ENCODE measurements around the gene KRT34. TPM values are rescaled to one million over a fixed set of nuclear protein-coding genes. Genes with fewer than 3 reads are reported as not detected.

The KRT34 gene
- total RNA-seq, 1 donor from 2014 or later, result not detected

DNA sequence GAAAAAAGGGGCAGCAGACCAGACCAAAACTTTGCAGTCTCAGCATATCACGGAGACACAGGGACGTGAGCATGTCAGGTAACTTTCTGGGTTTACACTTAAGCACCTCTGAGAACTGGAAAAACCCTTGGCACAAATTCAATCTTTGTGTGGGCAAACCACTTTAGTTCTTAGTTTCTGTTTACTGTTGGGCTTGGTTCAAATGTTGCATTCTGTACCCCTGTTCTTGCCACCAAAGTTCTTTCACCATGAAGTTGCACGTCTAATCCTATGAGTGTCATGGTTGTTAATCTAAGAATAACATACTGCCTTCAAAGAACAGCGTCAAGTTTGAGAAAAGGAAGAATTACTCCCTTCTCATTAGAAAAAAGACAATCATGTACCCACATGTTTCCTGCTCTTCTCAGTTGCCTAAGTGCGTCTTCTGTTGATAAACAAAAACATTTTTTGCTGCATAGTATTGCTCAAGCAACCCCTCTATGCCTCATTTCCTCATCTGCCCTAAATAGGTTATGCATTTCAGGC is 43.1 kb downstream of the KRT34 start:
- Mint-ChIP-seq H3K36me3 (ENCODE audit: unreplicated experiment) (peaks cover 4% of the 10 kb centered on the region), H3K4me3 (ENCODE audit: unreplicated experiment) (no peak overlapping the region), H3K27ac (ENCODE audit: unreplicated experiment) (no peak overlapping the region), H3K4me1 (ENCODE audit: unreplicated experiment) (no peaks in the 10 kb centered on the region), H3K9me3 (ENCODE audit: unreplicated experiment) (peaks cover 19% of the 10 kb centered on the region), H3K27me3 (ENCODE audit: unreplicated experiment) (peaks cover 5% of the 10 kb centered on the region)
- TF ChIP-seq, protein P1, sequence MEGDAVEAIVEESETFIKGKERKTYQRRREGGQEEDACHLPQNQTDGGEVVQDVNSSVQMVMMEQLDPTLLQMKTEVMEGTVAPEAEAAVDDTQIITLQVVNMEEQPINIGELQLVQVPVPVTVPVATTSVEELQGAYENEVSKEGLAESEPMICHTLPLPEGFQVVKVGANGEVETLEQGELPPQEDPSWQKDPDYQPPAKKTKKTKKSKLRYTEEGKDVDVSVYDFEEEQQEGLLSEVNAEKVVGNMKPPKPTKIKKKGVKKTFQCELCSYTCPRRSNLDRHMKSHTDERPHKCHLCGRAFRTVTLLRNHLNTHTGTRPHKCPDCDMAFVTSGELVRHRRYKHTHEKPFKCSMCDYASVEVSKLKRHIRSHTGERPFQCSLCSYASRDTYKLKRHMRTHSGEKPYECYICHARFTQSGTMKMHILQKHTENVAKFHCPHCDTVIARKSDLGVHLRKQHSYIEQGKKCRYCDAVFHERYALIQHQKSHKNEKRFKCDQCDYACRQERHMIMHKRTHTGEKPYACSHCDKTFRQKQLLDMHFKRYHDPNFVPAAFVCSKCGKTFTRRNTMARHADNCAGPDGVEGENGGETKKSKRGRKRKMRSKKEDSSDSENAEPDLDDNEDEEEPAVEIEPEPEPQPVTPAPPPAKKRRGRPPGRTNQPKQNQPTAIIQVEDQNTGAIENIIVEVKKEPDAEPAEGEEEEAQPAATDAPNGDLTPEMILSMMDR (IDR thresholded peaks at IDR 0.05), result no peak
- no peak for DNase-seq (ENCODE audit: extremely low spot score, unreplicated experiment)

DNA sequence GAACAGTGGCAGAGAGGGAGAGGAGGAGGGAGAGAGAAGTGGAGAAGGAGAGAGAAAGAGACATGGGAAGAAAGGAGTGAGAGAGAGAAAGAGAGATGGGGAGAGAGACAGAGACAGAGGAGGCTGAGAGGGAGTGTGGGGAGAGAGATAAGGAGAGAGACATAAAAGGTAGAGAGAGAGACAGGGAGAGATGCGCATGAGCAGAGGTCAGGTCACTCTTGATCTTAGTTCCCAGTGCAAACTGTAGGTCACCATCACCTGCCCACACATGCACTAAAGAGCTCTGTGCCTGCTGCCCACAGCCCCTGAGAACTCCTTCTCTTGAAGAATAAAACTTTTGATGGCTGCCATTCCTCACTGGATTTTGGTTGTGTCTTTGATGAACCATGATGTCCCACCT is 46.4 kb downstream of the KRT34 start:
- peak; percentile 40 for DNase-seq (ENCODE audit: extremely low spot score, unreplicated experiment)
- no peaks in the 10 kb centered on the region for H3K9me3 Mint-ChIP-seq (ENCODE audit: unreplicated experiment)
- H3K27me3 Mint-ChIP-seq (ENCODE audit: unreplicated experiment), result peaks cover 3% of the 10 kb centered on the region
- H3K4me1 Mint-ChIP-seq (ENCODE audit: unreplicated experiment), result no peaks in the 10 kb centered on the region
- no peak overlapping the region for H3K4me3 Mint-ChIP-seq (ENCODE audit: unreplicated experiment)
- TF ChIP-seq, protein P1 (IDR thresholded peaks at IDR 0.05), result no peak
- no peak overlapping the region for H3K27ac Mint-ChIP-seq (ENCODE audit: unreplicated experiment)
- H3K36me3 Mint-ChIP-seq (ENCODE audit: unreplicated experiment), result no peaks in the 10 kb centered on the region

DNA sequence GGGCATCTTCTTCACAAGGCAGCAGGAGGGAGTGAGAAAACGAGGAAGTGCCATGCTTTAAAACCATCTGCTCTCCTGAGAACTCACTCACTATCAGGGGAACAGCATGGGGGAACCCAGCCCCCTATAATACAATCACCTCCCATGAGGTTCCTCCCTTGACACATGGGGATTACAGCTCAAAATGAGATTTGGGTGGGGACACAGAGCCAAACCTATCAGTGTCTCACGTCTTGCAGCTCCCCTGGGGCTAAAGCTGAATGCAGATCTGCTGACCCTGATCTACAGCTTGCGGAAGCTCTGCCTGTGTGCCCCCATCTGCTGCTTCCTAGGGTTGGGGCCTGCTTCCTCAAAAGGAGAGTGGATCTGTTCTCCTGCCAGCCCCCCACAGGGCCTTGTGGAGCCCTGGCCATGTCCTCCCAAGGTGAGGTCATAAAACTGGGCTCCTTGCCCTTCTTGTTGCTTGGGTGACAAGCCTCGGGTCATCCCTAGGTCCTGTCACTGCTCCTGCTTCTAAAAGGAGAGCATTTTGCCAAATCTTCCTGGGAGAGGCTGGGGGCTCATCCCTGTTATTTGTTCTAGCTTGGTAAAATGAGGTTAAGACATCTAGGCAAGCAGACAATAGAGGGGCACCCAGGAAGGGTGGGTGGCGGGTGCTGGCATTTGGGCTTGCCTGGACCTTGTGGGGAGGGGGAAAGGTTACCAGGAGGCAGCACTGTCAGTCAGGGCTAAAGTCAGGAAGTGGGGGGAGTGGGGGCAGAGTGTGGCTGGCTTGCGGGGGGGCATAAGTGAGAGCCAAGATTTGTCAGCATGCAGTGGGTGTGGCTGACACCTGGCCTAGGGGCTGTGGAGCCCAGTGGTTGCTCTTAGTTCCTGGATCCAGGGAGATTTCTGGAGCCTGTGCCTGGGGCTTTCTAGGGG is 47.5 kb downstream of the KRT34 start:
- Mint-ChIP-seq H3K9me3 (ENCODE audit: unreplicated experiment) (no peaks in the 10 kb centered on the region), H3K4me3 (ENCODE audit: unreplicated experiment) (no peak overlapping the region), H3K36me3 (ENCODE audit: unreplicated experiment) (no peaks in the 10 kb centered on the region), H3K27ac (ENCODE audit: unreplicated experiment) (no peak overlapping the region), H3K27me3 (ENCODE audit: unreplicated experiment) (peaks cover 3% of the 10 kb centered on the region), H3K4me1 (ENCODE audit: unreplicated experiment) (no peaks in the 10 kb centered on the region)
- no peak for DNase-seq (ENCODE audit: extremely low spot score, unreplicated experiment)
- TF ChIP-seq, protein P1 (IDR thresholded peaks at IDR 0.05), result no peak

DNA sequence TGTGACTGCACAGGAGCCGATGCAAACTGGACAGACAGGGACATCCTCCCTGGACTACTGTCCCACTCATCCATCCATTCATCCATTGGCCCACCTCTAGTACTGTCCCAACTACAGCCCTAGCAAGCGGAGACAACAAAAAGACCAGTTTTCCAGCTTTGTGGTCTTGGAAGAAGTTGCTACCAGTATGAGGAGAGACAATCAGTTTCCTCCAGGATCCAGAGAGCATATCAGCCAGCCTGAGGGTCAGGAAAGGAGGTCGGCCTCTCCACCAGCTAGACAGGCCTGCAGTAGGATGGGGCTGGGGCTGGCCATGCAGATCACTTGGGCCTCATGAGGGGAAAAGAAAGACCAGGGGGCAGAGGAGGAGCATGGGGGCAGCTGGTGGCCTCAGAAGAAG is 48.3 kb downstream of the KRT34 start:
- Mint-ChIP-seq H3K4me1 (ENCODE audit: unreplicated experiment) (no peaks in the 10 kb centered on the region), H3K36me3 (ENCODE audit: unreplicated experiment) (no peaks in the 10 kb centered on the region), H3K9me3 (ENCODE audit: unreplicated experiment) (no peaks in the 10 kb centered on the region), H3K27ac (ENCODE audit: unreplicated experiment) (no peak overlapping the region), H3K27me3 (ENCODE audit: unreplicated experiment) (peaks cover 3% of the 10 kb centered on the region), H3K4me3 (ENCODE audit: unreplicated experiment) (no peak overlapping the region)
- DNase-seq (ENCODE audit: extremely low spot score, unreplicated experiment), result no peak
- TF ChIP-seq, protein P1 (IDR thresholded peaks at IDR 0.05), result no peak

DNA sequence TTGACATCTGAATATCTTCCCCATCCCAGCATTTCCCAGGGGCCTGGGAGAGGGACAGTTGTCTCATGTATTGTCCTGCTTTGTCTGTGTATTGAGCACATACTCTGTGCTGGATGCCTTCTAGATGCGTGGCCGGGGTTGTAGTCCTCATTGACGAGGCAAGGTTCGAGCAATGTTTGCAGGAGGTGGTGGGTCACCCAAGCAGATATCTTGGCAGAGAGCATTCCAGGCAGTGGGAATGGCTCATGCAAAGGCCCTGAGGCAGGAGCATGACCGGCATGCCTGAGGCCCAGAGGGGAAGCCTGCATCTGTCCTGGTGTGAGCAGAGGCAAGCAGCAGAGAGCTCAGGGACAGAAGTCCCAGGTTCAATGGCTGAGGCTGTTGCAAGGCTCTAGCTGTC is 49.0 kb downstream of the KRT34 start:
- DNase-seq (ENCODE audit: extremely low spot score, unreplicated experiment), result no peak
- Mint-ChIP-seq H3K4me3 (ENCODE audit: unreplicated experiment) (no peak overlapping the region), H3K4me1 (ENCODE audit: unreplicated experiment) (no peaks in the 10 kb centered on the region), H3K9me3 (ENCODE audit: unreplicated experiment) (no peaks in the 10 kb centered on the region), H3K27ac (ENCODE audit: unreplicated experiment) (no peak overlapping the region), H3K27me3 (ENCODE audit: unreplicated experiment) (peaks cover 3% of the 10 kb centered on the region), H3K36me3 (ENCODE audit: unreplicated experiment) (no peaks in the 10 kb centered on the region)
- TF ChIP-seq, protein P1 (IDR thresholded peaks at IDR 0.05), result no peak

All from osteocyte (in vitro differentiated cells).